ENCODE measurements around the gene NACC2. TPM values are rescaled to one million over a fixed set of nuclear protein-coding genes. Genes with fewer than 3 reads are reported as not detected.

Gene NACC2
- total and polyA plus RNA-seq, 9 donors: 7.0 to 47.0 (median 27.2) TPM

DNA sequence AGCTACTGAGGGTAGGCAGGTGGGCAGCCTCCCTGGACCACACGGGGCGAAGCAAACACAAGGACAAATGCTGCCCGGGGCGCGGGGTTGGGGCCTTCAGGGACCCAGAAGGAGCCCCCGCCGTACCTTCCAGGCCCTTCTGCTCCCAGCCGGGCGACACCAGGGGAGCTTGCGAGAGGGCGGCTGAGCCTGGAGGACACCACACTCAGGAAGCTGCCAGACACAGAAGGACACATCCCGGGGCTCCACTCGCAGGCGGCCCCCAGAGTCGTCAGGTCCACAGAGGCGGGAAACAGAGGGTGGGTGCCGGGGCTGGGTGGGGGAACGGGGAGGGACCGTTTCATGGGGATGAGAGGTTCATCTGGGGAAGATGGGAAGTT is 75.4 kb downstream of the NACC2 start:
- no peak for TF ChIP-seq EP300 (IDR thresholded peaks at IDR 0.05)
- no peak for TF ChIP-seq POLR2A (IDR thresholded peaks at IDR 0.05)
- TF ChIP-seq, protein P1, sequence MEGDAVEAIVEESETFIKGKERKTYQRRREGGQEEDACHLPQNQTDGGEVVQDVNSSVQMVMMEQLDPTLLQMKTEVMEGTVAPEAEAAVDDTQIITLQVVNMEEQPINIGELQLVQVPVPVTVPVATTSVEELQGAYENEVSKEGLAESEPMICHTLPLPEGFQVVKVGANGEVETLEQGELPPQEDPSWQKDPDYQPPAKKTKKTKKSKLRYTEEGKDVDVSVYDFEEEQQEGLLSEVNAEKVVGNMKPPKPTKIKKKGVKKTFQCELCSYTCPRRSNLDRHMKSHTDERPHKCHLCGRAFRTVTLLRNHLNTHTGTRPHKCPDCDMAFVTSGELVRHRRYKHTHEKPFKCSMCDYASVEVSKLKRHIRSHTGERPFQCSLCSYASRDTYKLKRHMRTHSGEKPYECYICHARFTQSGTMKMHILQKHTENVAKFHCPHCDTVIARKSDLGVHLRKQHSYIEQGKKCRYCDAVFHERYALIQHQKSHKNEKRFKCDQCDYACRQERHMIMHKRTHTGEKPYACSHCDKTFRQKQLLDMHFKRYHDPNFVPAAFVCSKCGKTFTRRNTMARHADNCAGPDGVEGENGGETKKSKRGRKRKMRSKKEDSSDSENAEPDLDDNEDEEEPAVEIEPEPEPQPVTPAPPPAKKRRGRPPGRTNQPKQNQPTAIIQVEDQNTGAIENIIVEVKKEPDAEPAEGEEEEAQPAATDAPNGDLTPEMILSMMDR (IDR thresholded peaks at IDR 0.05): no peak
- peak in 1 of 5 donors; percentile 16 for DNase-seq
- intact Hi-C loops (cut with DNase I): no loop called here
- Histone ChIP-seq H3K27ac (no peak overlapping the region), H3K27me3 (no peaks in the 10 kb centered on the region), H3K4me1 (ENCODE audit: insufficient read depth) (peaks cover 15% of the 10 kb centered on the region), H3K36me3 (no peaks in the 10 kb centered on the region), H3K4me3 (no peak overlapping the region), H3K9me3 (no peaks in the 10 kb centered on the region)
- WGBS, 3 donors: 92 to 94% (median 93%) methylated on average over 18 to 19 of the region's 19 CpGs

DNA sequence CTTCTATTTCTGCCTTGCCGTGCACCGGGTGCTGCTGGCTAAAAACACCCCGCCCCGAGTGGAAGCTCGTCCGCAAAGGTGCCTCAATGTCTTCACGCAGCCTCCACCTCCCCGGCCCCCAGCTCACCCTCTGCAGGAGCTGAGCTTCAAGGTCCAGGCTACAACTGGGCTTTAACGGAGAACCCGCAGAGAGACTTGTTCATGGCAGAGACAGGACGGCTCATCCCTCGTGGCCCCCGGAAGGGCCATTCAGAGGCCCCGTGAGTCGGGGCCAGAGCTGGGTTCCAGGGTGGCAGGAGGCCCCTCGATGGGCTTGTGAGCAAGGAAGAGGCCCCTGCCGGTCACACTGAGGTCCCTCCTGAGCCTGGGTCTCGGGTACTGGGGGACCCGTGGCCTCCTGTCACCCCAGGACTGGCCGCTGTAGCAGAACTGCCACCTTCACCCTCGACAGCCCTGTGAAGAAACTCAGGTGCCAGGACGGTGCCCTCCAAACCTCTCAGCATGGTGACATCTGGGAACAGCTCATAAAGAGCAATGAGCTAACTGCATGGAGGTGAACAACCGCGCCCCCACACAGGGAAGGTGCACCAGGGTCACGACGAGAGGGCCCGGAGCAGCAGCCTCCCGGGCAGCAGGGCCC is 75.9 kb downstream of the NACC2 start:
- H3K27me3 ChIP-seq: no peaks in the 10 kb centered on the region
- H3K4me3 ChIP-seq: no peak overlapping the region
- no peaks in the 10 kb centered on the region for H3K36me3 ChIP-seq
- H3K9me3 ChIP-seq: no peaks in the 10 kb centered on the region
- no peak overlapping the region for H3K27ac ChIP-seq
- DNase-seq: peak in 2 of 5 donors; percentile 19 to 35
- H3K4me1 ChIP-seq (ENCODE audit: insufficient read depth): peaks cover 12% of the 10 kb centered on the region
- TF ChIP-seq EP300 (IDR thresholded peaks at IDR 0.05) (no peak), POLR2A (IDR thresholded peaks at IDR 0.05) (no peak)
- TF ChIP-seq, protein P1 (IDR thresholded peaks at IDR 0.05): no peak
- intact Hi-C loops (cut with DNase I): no loop called here
- 65 to 74% (median 67%) methylated on average over 22 to 28 of the region's 28 CpGs for WGBS, 3 donors

DNA sequence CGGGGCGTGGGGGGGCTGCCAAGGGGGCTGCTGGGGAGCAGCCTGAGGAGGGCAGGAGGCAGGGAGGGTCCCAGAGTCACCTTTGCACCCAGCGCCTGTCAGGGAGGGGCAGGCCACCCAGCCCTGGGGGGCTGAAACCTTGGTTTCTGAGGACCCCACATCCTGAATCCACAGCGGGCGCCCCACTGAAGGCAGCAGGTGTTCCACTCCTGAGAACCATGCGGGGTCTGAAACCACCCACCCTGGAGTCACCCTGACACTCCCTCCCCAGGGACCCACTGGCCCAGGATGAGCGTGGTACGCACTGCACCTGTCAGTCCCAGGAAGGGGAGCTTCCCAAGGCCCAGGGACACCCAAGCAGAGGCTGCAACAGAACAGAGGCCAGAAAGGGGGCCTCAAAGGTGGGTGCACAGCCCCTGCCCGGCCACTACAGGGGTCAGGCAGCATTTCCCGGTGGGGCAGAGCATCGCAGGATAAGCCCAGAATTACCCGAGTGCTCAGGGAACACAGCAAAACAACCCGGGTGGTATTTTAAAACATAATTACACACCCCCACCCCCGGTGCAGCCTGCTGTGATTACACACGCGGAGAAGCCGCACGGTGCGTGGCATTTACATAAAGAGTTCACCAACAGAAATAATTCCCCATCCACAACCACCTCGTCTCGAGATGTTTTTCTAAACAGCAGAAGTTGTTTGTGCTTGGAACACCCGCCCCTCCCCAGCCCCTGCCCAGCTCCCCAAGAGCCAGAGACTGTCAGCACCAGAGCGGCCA is 76.6 kb downstream of the NACC2 start:
- H3K4me3 ChIP-seq: no peak overlapping the region
- no peaks in the 10 kb centered on the region for H3K9me3 ChIP-seq
- intact Hi-C loops (cut with DNase I): no loop called here
- WGBS, 3 donors: 52 to 61% (median 60%) methylated on average over 23 of the region's 23 CpGs
- no peaks in the 10 kb centered on the region for H3K36me3 ChIP-seq
- peaks cover 5% of the 10 kb centered on the region for H3K4me1 ChIP-seq (ENCODE audit: insufficient read depth)
- no peaks in the 10 kb centered on the region for H3K27me3 ChIP-seq
- TF ChIP-seq POLR2A (IDR thresholded peaks at IDR 0.05) (no peak), EP300 (IDR thresholded peaks at IDR 0.05) (no peak)
- TF ChIP-seq, protein P1 (IDR thresholded peaks at IDR 0.05): no peak
- peak in 1 of 5 donors; percentile 16 for DNase-seq
- no peak overlapping the region for H3K27ac ChIP-seq

DNA sequence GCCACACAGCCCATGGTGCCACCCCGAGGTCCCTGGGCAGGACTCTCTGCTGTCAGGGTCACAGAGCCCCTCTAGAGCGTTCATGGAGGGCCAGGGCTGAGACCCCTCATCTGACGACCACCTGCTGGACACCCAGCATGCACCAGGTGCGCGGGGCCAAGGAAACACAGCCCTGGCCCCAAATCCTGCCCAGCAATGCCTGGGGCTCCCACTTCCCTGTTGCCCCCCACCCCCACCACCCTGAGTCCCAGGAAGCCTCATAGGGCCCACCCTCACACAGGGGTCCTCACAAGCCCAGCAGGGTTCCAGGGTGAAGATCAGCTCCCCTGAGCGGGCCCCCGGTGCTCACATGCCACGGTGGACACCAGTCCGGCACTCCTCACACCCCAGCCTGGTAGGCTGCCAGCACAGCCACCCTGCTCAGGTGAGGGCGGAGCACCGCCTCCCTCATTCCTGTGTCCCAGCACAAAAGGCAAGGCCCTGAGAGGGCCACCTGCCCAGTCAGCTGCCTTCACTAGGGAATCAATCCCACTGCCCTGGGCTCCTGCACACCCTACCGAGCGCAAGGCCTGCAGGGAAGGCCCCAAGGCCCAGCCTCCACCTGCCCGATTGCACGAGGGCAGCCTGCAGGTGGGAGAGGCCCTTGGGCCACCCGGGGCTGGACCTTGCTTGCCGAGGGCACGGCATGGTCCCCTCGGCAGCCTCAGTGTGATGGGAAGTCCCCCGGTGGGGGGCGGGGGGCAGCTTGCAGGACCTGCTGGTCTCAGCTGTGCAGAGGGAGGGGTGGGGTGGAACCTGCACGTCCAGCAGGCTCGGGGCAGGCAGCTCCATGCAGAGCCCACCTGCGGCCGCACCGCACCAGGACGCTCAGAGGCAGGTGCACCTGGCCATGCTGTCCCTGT is 77.5 kb downstream of the NACC2 start:
- peak in 2 of 5 donors; percentile 26 to 39 for DNase-seq
- no peaks in the 10 kb centered on the region for H3K27me3 ChIP-seq
- no peak overlapping the region for H3K4me3 ChIP-seq
- intact Hi-C loops (cut with DNase I): no loop called here
- TF ChIP-seq, protein P1 (IDR thresholded peaks at IDR 0.05): no peak
- no peak for TF ChIP-seq POLR2A (IDR thresholded peaks at IDR 0.05)
- TF ChIP-seq EP300 (IDR thresholded peaks at IDR 0.05): no peak
- H3K36me3 ChIP-seq: no peaks in the 10 kb centered on the region
- H3K4me1 ChIP-seq (ENCODE audit: insufficient read depth): peaks cover 3% of the 10 kb centered on the region
- H3K9me3 ChIP-seq: no peaks in the 10 kb centered on the region
- WGBS, 3 donors: 88 to 92% (median 90%) methylated on average over 12 to 27 of the region's 27 CpGs
- no peak overlapping the region for H3K27ac ChIP-seq

Data from ovary (tissue), 9 donors.